Superior temporal gyrus (tissue), 1 donor: ENCODE measurements around the gene MYO3B.

Experiments used
- DNase-seq: peaks from one replicate; pipeline ENCODE4 v3.0.0-alpha.2; 2016; ENCODE audit errors: extremely low spot score

The MYO3B gene

DNA sequence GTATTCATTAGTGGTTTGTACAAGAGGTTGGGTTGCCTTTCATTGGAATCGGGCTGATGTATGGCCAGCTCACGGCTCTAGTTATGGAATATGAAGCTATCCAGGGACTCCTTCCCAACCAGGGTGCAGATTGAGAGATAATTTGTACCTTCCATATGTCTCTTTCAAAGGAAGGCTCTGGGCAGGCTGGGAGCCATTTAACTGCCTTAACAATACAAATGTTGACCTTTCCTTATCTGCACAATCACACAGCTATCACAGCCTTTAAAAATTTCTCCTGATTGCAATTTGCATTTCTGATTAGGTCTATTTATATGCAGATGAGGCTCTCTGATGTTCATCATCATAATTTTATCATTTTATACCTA, 58.7 kb downstream of the MYO3B start:
- no peak for DNase-seq

GRCh38 chr2:170237572-170238120, 59.7 kb downstream of the MYO3B start:
- DNase-seq: no peak

- no peak for DNase-seq
Measured at GRCh38 chr2:170238776-170239175, 60.8 kb downstream of the MYO3B start.

DNA sequence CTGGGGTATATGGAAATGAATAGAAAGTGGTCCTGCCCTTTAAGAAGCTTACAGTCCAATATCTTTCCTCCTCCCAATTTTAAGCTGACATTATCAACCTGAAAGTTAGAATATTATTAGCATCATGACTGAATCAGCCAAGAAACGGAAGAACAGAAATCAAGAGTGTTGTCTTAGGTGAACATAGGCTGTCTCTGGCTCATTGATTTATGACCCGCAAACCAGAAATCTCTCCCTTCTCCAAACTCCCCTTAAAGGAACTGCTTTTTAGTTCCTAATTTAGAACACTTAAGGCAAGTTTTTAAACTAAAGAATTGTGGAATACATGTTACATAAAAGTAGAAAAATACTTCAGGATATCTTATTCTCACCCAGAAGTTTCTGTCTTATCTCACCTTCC, 62.7 kb downstream of the MYO3B start:
- DNase-seq: no peak

- DNase-seq: no peak
Measured at GRCh38 chr2:170241756-170242155, 63.8 kb downstream of the MYO3B start.

GRCh38 chr2:170243118-170243837, 65.3 kb downstream of the MYO3B start:
- no peak for DNase-seq

DNA sequence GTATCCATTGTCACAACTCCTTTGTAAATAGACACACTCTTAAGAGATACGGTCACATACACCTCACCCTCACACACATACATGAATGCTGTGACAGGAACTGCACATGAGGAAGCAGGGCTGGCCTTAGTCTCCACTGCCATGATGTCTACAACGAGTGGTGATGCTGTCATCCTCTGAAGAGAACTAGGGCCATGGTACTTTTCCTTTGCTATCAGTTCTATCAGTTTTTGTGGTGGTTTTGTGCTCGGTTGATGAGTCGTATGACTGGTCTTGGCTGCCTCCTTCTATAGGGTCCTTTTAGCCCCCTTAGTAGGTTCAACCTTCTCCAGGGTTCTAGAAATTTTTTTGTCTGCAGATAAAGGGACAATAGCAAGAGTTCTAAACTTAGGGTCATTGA, 66.0 kb downstream of the MYO3B start:
- no peak for DNase-seq

DNA sequence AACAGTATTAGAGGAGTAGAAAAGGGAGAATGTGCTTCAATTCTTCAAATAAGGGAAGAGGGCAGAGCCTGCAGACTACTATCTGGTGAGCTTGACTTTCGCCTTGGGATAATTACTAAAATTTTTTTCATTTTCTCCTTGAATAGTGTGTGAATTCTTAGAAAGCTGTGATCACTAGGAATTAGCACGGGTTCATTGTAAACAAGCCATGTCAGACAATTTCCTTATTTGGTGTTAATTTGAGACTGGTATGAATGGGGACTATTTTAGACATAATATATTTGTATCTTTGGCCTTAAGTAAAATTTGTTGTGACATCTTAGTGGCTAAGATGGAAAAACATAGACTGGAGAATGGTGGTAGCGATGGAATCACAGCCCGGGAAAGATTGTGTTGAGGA, 66.6 kb downstream of the MYO3B start:
- no peak for DNase-seq

DNA sequence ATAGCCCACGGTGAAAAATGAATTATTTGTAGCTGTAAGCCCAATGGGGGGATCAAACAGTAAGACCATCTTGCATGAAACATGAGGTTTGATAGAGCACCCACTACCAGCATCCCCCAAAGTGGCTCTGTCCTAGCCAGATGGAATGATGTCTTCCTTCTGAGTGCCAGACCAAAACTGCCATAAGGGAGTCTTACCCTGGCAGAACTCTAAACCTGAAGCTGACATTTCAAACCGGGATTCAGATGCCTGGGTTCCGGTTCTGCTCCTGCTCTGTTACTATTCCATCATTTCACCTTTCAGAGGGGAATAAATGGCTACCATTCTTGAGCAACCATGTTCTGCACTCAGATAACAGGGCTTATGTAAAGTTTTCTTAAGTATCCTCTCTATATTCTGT, 67.4 kb downstream of the MYO3B start:
- DNase-seq: no peak

GRCh38 chr2:170247333-170247732, 69.4 kb downstream of the MYO3B start:
- DNase-seq: no peak

- no peak for DNase-seq
Measured at GRCh38 chr2:170247882-170248393, 70.0 kb downstream of the MYO3B start.

GRCh38 chr2:170248574-170249393, 70.8 kb downstream of the MYO3B start:
- no peak for DNase-seq

DNA sequence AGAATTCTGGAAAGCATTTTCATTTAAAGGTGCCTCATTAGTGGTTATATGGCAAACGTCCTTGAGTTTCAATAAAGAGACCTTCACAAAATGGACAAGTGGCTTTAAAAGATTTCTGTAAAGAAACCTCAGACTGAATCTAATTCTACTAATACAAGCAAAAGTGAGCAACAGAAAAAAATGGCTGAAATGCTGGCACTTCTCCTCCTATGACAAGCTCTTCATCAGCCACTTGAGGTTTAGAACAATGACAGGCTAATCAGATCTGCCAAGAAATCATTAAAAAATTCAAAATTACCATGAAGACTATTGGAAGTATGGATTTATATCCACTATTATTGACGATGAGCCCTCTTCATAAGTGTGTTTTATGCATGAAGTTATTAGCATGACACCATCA, 71.8 kb downstream of the MYO3B start:
- DNase-seq: no peak

GRCh38 chr2:170250584-170250983, 72.6 kb downstream of the MYO3B start:
- no peak for DNase-seq

DNA sequence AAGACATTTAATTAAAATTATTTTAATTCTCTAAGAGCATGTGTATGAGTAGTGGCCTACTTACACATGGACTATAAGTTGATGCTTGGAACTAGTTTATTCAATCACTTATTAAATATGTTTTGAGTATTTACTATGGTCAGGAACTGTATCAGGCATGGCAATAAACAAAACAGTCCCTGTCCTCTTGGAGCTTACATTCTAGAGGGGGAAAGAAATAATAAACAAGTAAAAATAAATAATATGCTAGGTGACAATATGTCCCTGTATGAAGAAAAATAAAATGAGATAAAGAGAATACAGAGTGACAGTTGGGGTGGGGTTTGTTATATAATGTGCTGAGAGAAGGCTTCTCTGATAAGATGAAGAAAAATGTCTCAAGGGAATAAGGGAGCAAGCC, 74.5 kb downstream of the MYO3B start:
- DNase-seq: no peak

- no peak for DNase-seq
Measured at GRCh38 chr2:170253721-170254230, 75.8 kb downstream of the MYO3B start.

DNA sequence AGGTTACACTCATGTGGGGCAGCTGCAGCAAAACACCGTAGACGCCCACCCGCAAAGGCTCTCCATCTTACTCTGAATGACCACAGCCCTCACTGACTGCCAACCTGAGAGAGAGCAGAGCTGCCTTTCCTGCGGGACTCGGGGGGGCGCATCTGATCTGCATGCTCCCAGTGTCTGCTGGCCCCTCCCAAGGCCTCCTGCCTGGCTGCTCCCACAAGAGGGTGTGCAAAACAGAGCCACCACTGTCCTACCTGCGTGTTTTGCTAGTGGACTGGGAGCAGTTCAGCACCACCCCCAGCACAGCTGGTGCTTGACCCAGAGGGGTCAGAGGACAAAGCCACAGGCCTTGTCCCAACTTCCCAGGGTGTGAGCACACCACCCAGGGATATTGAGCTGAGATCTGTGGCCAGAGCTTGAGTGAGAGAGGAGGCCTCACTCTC, 76.4 kb downstream of the MYO3B start:
- DNase-seq: no peak

DNA sequence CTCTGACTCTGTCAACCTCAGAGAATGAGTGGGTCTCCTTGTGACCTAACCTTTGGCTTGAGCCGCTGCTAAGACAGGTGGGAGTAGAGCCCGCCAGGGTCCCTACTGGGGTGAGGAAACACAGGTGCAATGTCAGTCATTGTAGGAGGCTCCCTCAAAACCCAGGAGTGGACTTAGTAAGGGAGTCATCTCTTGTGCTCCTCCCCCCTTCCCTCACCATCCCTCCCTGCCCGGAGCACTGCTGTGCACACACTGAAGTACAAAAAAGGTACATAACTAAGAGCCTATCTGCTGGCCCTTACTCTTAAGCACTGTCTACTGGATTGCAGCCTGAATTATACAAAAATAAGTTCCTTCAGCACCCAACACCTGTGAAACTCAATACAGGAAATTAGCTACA, 77.2 kb downstream of the MYO3B start:
- DNase-seq: no peak

DNA sequence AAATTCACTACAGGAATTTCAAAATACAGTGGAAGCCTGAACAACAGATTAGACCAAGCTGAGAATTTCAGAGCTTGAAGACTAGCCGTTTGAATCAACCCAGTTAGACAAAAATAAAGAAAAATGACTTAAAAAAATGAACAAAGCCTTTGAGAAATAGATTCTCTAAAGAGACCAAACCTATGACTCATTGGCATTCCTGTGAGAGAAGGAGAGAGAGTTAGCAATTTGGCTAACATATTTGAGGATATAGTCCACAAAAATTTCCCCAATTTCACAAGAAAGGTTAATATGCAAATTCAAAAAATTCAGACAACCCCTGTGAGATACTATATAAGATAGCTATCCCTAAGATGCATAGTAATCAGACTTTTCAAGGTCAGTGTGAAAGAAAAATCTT, 78.0 kb downstream of the MYO3B start:
- DNase-seq: no peak

DNA sequence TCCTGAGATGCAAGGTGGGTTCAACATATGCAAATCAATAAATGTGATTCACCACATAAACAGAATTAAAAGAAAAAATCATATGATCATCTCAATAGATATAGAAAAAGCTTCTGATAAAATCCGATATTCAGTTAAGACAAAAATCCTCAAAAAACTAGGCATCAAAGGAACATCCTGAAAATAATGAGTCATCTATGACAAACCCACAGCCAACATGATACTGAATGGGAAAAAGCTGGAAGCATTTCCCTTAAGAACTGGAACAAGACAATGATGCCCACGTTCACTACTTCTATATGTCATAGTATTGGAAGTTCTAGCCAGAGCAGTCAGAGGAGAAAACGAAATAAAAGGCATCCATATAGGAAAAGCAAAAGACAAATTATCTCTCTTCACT, 80.4 kb downstream of the MYO3B start:
- DNase-seq: no peak

DNA sequence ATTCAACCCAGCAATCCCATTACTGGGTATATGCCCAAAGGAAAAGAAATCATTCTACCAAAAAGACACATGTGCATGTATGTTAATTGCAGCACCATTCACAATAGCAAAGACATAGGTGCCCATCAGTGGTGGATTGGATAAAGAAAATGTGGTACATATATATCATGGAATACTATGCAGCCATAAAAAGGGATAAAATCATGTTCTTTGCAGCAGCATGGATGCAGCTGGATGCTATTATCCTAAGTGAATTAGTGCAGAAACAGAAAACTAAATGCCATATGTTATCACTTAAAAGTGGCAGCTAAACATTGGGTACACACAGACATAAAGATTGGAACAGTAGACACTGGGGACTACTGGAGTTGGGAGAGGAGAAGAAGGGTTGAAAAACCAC, 82.2 kb downstream of the MYO3B start:
- DNase-seq: no peak

DNA sequence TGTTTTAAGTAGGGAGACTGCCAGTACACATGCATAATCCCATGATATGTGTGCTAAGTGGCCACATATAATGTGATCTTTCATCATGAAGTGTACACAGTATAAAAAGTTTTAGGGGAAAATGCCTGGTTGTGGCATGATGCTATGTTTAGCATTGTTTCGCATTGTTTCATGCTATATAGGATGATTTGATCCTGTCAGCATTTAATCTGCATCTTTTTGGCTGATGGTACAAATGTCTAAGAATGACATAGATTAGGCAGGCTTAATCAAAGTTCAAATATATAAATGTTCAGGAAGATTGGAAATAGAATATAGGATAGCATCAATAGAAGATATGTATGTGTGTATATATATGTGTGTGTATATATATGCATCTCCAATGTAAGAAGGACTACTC, 83.6 kb downstream of the MYO3B start:
- no peak for DNase-seq

GRCh38 chr2:170262343-170262742, 84.4 kb downstream of the MYO3B start:
- DNase-seq: no peak
